NCI-H345 (cell line): ENCODE measurements around the gene TMEM41B.
"Not testable (repeated sequence)": the region's sequence is repeated elsewhere in the genome, so short reads cannot be mapped to it uniquely, and the experiment has no call there.

Experiments used
- DNase-seq: peaks from one replicate; lab custom pipeline; 2025; lab: John Stamatoyannopoulos, UW

Gene TMEM41B

GRCh38 chr11:9314291-9315077 is at the start of gene TMEM41B:
Gene TMEM41B (minus strand): TSS chr11:9314593. CDS start chr11:9314441, 152 bp downstream.
- DNase-seq = peak; percentile 98

- DNase-seq = no peak
Measured at GRCh38 chr11:9362393-9362863, 48.0 kb upstream of the TMEM41B start.

- not testable (repeated sequence) for DNase-seq
Measured at GRCh38 chr11:9360862-9361622, 46.6 kb upstream of the TMEM41B start.

- DNase-seq = no peak
Measured at GRCh38 chr11:9357041-9357440, 42.6 kb upstream of the TMEM41B start.

- no peak for DNase-seq
Measured at GRCh38 chr11:9351321-9351881, 37.0 kb upstream of the TMEM41B start.

GRCh38 chr11:9347779-9348178 is 33.4 kb upstream of the TMEM41B start:
- not testable (repeated sequence) for DNase-seq

- no peak for DNase-seq
Measured at GRCh38 chr11:9347100-9347499, 32.7 kb upstream of the TMEM41B start.

- no peak for DNase-seq
Measured at GRCh38 chr11:9344061-9344680, 29.8 kb upstream of the TMEM41B start.

- DNase-seq = no peak
Measured at GRCh38 chr11:9341638-9342178, 27.3 kb upstream of the TMEM41B start.

GRCh38 chr11:9332655-9333054 is 18.3 kb upstream of the TMEM41B start:
- DNase-seq = no peak

- DNase-seq = no peak
Measured at GRCh38 chr11:9330387-9331384, 16.3 kb upstream of the TMEM41B start.

GRCh38 chr11:9320047-9320446 is 5.7 kb upstream of the TMEM41B start:
- no peak for DNase-seq

GRCh38 chr11:9319377-9320001 is 5.1 kb upstream of the TMEM41B start:
- not testable (repeated sequence) for DNase-seq

GRCh38 chr11:9318442-9319376 is 4.3 kb upstream of the TMEM41B start:
- not testable (repeated sequence) for DNase-seq

- DNase-seq = no peak
Measured at GRCh38 chr11:9316334-9316733, 1.9 kb upstream of the TMEM41B start.

- DNase-seq = no peak
Measured at GRCh38 chr11:9315078-9315688, 790 bp upstream of the TMEM41B start.

GRCh38 chr11:9313648-9314290 is 624 bp downstream of the TMEM41B start:
- peak; percentile 21 for DNase-seq

- no peak for DNase-seq
Measured at GRCh38 chr11:9310485-9311090, 3.8 kb downstream of the TMEM41B start.
